NCI-H187 (cell line): ENCODE measurements around the gene C20orf141.
"Not testable (repeated sequence)": the region's sequence is repeated elsewhere in the genome, so short reads cannot be mapped to it uniquely, and the experiment has no call there.

Experiments
- DNase-seq, 2 experiments: peaks; one replicate each; lab custom pipeline; 2025; lab: John Stamatoyannopoulos, UW

C20orf141 gene

GRCh38 chr20:2799688-2800520 is 14.9 kb upstream of the C20orf141 start:
- DNase-seq, result no peak

- no peak for DNase-seq
These were observed 14.1 kb upstream of the C20orf141 start, which contains the start of gene CPXM1 for GRCh38 chr20:2800521-2801285. Gene CPXM1 (minus strand): TSS chr20:2800627. CDS start chr20:2800572, 55 bp downstream.

- DNase-seq, result no peak
These were observed 13.5 kb upstream of the C20orf141 start for GRCh38 chr20:2801286-2801728.

- DNase-seq, result no peak
These were observed 10.6 kb upstream of the C20orf141 start for GRCh38 chr20:2804041-2804828.

- DNase-seq, result no peak
These were observed 9.7 kb upstream of the C20orf141 start for GRCh38 chr20:2804852-2805688.

- DNase-seq, result no peak
These were observed 9.0 kb upstream of the C20orf141 start for GRCh38 chr20:2805689-2806350.

GRCh38 chr20:2806351-2806701 is 8.5 kb upstream of the C20orf141 start:
- no peak for DNase-seq

GRCh38 chr20:2807019-2807418 is 7.8 kb upstream of the C20orf141 start:
- no peak for DNase-seq

- DNase-seq, result not testable (repeated sequence)
These were observed 6.9 kb upstream of the C20orf141 start for GRCh38 chr20:2807929-2808328.

GRCh38 chr20:2809690-2810089 is 5.1 kb upstream of the C20orf141 start:
- DNase-seq, result no peak

GRCh38 chr20:2812189-2812588 is 2.6 kb upstream of the C20orf141 start:
- DNase-seq, result no peak

- DNase-seq, result no peak
These were observed 711 bp upstream of the C20orf141 start for GRCh38 chr20:2814076-2814475.

- no peak for DNase-seq
These were observed 584 bp downstream of the C20orf141 start for GRCh38 chr20:2815242-2815900.

- DNase-seq, result no peak
These were observed 1.3 kb downstream of the C20orf141 start, which contains the start of gene TMEM239 for GRCh38 chr20:2816030-2816582. Gene TMEM239 (plus strand): TSS chr20:2816364. CDS start chr20:2816555, 191 bp downstream.

- DNase-seq, result no peak
These were observed 2.0 kb downstream of the C20orf141 start for GRCh38 chr20:2816583-2817340.

GRCh38 chr20:2817341-2817726 is 2.5 kb downstream of the C20orf141 start:
- DNase-seq, result no peak

GRCh38 chr20:2817891-2818595 is 3.3 kb downstream of the C20orf141 start:
- no peak for DNase-seq

GRCh38 chr20:2820084-2820895 is 5.5 kb downstream of the C20orf141 start:
- DNase-seq, result no peak
